GM21737 (cell line): Measurements from ENCODE around the gene CHAC2.
A peak's percentile ranks its signal among the peaks of the same experiment; 100 is the strongest.
"Not testable (repeated sequence)": the region's sequence is repeated elsewhere in the genome, so short reads cannot be mapped to it uniquely, and the experiment has no call there.

Source experiments
- ATAC-seq: cut with Tn5 transposase; IDR thresholded peaks from one replicate; pipeline ENCODE4 v1.9.1; 2021; ENCODE audit warnings: mild to moderate bottlenecking, moderate library complexity; ENCODE audit not compliant: unreplicated experiment

CHAC2 gene

DNA sequence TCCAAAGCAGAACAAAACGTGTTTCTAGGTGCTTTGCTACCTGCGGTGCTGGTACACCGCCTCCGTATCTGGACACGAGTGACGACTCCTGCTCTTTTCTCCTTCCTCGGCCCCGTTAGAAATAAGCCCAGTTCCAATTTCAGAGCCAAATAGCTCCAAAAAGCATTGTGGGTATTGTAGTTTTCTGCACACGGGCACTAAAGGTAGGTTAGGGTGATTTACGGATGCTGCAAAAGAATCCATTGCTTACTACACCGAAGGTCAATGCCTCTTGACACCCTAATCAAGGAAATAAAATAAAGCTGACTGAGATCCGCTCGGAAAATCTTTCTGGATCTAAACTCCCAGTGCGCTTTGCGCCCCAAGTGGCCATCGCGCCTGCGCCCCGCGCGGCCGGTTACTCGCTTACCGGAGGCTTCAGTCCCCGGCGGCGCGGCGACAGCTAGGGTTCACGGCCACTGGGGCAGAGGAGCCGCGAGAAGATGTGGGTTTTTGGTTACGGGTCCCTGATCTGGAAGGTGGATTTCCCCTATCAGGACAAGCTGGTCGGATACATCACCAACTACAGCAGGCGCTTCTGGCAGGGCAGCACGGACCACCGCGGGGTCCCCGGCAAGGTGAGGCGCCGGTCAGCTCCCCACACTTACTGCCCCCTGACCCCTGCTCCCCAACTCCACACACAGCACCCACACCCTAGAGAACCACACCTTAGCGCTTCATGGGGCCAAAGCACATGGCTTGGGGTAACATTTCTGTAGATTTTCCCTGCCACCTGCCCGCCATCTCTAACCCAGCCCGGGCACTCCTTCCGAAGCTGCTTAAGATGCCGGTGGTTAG lies at the start of gene CHAC2:
TSS of gene CHAC2 (plus strand) at position 400 of the 837 bp plus-strand sequence. CDS start at position 483, 83 bp downstream.
- ATAC-seq, result peak; percentile 91

DNA sequence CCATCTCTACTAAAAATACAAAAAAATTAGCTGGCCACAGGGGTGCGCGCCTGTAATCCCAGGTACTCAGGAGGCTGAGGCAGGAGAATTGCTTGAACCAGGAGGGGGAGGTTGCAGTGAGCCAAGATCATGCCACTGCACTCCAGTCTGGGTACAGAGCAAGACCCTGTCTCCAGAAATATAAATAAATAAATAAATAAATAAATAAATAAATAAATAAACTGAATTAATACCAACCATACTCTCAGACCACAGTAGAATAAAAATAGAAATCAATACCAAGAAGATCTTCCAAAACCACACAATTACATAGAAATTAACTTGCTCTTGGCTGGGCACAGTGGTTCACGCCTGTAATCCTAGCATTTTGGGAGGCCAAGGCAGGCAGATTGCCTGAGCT lies 46.7 kb upstream of the CHAC2 start:
- not testable (repeated sequence) for ATAC-seq

DNA sequence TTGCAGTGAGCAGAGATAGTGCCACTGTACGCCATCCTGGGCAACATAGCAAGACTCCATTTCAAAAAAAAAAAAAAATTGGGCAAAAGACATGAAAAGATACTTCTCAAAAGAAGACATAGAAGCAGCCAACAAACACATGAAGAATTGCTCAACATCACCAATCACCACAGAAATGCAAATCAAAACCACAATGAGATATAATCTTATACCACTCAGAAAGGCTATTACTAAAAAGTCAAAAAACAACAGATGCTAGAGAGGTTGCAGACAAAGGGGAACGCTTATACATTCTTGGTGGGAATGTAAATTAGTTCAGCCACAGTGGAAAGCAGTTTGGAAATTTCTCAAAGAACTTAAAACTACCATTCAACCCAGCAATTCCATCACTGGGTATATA lies 43.1 kb upstream of the CHAC2 start:
- no peak for ATAC-seq

DNA sequence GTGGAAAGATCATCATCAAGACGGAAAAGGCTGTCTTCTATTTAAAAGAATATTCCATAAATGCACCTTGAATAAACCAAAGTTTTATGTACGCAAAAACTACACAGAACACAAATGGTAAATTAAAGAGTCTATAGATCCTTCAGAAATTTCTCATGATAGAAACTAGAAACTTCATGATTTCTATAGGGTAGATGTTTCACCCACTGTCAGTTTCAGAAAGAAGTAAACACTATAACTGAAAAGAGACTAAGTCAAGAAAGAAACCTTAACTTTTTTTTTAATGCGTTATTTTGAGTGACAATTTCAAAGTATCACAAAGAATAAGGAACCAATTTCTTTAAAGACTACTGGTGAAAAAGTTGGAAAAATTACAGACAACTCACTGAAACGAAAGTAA lies 41.9 kb upstream of the CHAC2 start:
- no peak for ATAC-seq

DNA sequence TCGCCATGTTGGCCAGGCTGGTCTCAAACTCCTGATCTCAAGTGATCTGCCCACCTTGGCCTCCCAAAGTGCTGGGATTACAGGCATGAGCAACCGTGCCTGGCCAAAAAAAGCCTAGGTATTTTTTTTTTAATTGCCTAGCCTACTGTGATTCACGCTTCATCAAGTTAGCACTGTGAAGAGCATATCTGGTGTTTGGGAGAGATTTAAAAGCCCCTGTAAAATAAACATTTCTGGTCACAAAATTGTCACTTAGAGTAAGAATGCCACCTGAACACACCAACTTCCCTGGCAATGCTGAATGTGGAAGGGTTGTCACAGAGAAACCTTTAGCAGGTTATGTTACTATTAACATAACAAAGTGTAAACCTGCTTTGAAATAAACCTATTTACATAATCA lies 39.7 kb upstream of the CHAC2 start:
- ATAC-seq, result no peak

DNA sequence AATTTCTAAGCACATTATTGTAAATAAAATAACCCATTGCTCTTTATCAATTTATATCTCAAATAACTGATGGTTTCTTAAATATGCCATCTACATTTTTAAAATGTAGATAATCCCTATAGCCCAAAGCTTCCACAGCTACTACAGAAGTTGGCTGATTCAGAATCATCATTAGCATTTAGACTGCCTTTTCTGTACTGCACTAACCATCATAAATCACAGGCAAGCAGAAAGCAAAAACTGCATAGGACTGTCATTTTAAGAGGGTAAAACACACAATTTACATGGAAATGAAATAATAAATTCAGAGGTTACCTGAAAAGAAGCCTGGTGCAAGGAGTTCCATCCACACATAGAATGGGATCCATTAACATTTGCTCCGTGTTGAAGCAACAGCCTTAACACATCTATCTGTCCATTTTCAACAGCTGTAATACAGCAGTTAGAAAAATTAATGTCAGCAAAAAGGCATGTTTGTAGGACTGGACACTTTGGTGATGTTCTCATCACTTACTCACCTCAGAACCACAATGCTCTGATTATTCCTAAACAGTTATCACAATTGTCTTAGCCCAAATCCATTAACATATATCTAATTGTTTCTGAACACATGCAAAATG lies 38.4 kb upstream of the CHAC2 start:
- ATAC-seq, result no peak

DNA sequence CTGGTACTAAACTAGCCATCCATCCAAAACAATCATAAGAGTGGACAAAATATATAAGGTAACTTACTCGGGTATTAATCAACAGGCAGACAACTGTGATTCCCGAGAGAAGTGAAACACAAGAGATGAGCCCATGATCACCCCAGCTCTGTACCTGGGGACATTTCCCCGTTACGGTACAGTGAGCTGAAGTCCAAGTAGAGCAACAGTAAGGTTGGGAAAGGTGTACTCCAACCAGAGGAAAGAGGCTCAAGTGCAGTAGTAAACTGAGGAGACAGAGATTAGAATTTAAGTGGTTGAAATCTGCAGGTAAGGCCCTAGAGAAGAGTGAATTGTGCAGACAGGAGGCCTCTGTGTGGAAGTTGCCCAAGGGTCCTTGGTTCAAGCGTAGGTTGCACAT lies 30.5 kb upstream of the CHAC2 start:
- ATAC-seq, result no peak

DNA sequence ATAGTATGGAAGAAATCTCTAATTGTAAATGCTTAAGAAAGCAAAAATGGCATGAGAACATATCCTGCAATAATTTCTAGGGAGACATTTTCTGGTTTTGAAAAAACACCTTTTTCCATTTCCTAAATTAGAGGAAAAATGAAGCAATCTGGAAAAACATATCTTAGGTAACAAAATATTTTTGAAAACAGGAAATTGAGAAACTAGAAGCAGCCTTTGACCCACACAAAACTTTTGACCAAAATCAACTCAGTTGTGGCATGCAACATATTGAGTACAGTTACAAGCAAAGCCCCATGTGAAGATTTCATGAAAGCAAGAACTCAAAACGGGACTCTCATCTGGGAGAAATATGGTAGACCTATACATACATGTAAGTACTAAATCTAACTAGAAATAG lies 28.6 kb upstream of the CHAC2 start:
- no peak for ATAC-seq

DNA sequence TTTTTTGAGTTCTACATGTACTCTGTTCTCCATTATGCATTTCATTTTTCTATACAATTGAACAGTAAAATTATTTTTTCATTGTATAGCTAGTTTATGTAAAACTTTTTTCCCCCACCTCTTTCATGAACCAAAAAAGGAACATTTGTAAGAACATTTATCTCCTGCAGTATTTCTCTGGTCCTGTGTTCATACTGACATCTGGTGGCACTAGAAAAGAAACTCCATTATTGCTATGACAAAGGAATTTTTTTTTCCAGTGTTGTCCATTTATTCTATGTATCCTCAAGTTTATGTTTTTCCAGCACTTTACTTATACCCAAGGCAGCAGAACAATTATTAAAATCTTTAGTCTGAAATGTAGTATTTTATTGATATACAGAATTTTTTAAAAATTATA lies 27.4 kb upstream of the CHAC2 start:
- ATAC-seq, result no peak

DNA sequence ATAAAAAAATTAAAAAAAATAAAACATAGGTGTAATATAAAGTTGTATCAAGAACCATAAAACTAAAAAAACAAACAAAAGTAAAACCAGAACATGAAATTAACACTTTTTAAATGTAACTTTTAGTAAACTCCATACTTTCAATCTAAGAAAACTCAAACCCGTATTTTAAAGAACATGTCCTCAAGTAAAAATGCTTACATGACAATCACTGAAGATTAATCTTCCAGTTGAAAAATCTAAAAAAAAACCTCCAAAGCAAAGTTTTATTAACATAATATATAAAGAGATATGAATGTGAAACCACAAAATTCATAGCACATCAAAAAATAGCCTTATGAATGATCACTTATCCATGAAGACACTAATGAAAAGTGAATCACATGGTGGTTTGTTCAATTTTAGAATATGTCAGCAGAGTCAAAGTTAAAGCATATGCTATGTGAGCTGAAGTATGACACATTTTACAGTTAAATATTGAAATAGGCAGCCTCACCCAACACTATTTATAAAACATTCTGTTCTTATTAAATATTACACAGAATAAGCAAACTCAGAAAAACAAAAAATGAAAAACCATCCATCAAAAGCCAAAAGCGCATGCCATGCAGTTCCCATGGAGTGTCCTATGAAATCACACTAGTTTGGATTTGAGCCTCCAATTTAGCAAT lies 23.1 kb upstream of the CHAC2 start:
- ATAC-seq, result no peak

DNA sequence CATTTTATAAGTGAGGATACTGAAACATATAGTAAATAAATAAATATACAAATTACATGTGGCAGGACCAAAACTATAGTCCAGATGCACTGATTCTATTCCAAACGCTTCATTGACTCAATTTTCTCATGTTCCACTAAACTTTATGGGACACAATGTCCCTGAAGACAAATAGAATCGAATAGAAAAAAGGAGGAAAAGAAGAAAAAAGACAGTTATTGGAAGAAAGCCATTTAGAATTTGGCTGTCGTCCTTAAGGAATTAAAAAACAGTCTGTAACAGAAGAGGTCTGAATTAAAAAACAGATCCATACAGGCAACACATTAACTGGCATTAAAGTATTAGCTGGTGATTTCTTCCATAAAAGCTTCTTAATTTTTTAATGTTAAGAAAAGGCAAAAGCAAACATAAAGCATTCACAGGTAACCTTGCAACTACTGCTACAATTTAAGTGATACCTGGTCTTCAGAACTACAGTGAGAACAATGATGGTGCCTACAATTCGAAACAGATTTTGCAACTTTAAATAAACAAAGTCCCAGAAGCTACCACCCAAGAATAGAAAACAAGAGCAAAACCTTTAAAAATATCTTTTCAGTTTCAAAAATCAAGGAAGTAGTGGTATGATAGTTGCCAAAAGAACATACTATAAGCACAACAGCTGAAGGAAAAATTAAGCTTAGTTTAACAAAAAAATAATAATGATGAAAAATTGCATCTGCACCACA lies 17.4 kb upstream of the CHAC2 start:
- ATAC-seq, result no peak

DNA sequence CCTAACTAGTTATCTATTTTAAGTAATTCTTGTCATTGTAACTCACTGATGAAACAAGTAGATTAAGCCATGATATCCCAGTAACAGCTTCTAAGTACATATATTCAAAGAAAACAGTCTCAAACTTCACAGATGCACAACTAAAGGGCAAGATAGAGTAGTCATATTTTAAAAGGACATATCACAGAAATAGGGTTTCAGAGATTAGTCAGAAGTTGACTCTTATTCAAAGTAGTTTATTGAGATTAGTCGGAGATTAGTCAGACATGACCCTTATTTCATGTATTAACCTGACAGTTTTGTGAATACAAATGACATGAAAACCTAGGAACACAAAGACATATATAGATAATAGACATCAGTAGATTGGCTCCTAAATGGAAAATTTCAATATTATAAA lies 15.9 kb upstream of the CHAC2 start:
- ATAC-seq, result peak; percentile 81

DNA sequence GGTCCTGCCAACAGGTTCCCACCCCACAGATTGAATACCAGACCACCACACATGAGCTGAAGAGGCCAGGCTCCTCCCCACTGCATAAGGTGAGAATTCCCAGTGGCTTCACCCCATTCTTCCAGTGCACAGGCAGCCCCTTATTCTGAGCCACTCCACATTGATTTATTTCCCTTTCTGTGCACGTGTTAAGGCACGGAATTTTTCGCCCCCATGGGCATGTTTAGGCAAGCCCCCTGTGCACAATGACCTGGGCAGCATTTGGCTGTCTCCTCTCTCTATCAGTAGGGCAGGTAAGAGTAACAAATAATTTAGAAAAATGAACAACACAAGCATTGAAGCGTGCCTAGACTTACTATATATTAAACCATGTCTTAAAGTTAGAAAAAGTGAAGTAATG lies 15.2 kb upstream of the CHAC2 start:
- no peak for ATAC-seq

DNA sequence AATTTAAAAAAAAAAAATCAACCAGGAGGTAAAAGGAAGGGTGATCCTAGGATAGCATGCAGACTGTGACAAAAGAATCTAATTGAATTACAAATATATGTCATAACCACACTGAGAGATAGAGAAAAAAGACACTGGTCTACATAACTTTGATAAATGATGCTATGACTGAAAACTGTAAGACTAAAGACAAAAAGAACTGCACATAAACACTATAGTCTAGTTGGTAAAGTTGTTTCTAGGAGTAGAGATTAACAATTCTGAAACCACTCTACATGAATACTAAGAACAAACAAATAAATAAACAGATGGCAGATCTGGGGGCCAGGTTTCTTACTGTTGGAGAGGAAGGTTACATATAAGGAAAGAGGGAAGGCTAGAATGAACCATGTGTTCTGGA lies 14.6 kb upstream of the CHAC2 start:
- ATAC-seq, result no peak

DNA sequence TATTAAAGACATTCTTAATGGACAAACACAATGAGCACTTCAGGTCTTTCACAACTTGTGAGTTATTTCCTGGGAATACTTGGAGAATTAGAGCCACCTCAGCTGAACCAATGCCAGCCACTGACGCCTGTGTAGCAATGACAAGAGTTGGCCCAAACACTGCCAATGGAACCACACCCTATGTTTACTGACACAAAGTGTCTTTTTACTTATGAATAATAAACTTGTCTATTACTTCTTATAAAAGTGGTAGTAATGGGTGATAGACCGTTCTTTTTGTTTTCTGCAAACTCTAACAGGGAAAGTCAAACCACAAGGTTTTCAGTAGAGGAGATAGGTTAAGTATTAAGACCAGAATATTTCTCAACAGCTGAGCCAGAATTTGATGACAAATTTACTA lies 12.5 kb upstream of the CHAC2 start:
- ATAC-seq, result no peak

DNA sequence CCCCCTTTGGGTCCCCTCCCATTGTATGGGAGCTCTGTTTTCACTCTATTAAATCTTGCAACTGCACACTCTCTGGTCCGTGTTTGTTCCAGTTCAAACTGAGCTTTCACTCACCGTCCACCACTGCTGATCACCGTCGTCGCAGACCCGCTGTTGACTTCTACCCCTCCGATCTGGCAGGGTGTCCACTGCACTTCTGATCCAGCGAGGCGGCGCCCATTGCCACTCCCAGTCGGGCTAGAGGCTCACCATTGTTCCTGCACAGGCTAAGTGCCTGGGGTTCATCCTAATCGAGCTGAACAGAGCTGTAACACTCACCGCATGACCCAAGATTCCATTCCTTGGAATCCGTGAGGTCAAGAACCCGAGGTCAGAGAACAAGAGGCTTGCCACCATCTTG lies 11.0 kb upstream of the CHAC2 start:
- ATAC-seq, result no peak

DNA sequence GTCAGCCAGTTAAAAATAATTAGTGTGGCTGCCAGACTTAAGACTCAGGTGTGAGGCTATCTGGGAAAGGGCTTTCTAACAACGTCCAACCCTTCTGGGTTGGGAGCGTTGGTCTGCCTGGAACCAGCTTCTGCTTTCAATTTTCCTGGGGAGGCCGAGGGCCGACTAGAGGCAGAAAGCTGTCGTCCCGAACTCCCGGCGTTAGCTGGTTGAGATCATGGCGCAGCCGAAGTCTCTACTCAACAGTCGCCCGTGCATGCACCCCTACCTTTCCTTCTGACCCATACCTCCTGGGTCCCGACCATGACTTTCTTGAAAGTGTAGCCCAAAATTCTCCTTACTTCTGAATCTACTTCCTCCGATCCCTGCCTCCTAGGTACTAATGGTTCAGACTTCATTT lies 10.4 kb upstream of the CHAC2 start:
- not testable (repeated sequence) for ATAC-seq

DNA sequence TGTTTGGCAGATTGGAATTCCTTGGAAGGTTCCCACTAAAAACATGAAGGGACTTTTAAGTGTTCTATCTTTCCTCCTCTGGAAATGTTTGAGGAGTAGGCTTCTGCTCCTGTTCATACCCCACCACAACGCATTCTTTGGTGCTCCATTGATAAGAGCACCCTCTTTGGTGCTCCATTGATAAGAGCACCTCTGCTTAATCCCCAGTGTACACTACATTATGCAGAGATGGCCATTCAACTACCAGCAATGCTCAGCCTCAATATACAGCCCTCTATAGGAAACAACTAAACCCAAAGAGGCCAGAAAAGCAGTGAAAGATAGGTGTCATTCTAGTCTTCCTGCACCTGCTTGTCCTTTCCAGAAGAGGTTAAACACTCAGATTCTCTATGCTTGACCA lies 1.8 kb upstream of the CHAC2 start:
- ATAC-seq, result no peak

DNA sequence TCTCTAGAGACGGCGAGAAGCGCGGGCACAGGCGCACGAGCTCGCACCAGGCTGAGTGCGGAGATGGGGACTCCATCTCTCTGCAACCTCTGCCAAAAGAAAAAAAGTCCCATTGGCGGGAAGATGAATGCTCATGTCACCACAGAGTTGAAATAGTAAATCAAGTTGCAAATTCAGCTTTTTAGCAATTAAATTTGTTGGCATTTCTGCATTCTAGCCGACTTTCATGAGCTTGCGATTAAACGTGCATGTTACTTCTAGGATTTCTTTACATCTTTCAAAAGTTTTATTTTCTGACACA lies 588 bp downstream of the CHAC2 start:
- ATAC-seq, result peak; percentile 34

DNA sequence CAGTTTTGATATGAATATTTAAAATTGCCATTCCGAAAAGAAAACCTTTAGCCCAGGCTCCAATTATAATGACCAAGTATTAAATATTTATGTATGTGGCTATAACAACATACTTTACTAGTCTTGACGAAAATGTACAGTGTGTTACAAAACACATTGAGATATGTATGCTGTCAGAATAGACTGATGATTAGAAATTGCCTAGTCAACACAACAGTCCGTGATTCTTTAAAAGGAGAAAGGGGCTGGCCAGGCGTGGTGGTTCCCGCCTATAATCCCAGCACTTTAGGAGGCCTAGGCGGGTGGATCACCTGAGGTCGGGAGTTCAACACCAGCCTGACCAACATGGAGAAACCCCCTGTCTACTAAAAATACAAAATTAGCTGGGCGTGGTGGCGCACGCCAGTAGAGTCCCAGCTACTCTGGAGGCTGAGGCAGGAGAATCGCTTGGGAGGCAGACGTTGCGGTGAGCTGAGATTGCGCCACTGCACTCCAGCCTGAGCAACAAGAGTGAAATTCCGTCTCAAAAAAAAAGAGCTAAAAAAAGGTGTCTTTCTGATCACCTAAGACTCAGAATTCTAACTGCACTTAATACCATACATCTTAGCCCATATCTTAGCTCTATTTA lies 1.8 kb downstream of the CHAC2 start:
- no peak for ATAC-seq

DNA sequence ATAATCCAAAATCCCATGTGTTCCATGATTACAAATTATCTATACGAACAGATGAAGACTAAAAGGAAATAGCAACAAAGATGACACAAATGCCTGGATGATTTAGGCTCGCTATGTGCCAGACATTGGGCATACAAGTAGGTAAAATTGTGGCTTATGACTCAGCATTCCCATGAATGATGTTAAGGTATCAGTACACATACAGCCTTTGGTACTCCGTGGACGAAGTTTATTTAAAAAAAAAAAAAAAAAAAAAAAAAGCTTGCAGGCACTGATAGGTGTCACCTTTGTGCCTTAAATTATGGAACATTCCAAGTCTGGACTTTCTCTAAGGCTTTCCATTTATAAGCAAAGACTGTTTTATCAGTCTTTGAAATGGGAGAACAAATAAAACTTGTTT lies 2.7 kb downstream of the CHAC2 start:
- no peak for ATAC-seq
